BLaER1 treated with 17β-estradiol and CSF1 and Interleukin-3, amounts not matched to agents 10 nM and 100 nM (cell line): ENCODE measurements around the gene GNAI1.

Experiments used
- H3K27ac ChIP-seq, 11 experiments: shearing (Covaris generic); formaldehyde crosslinking; 2 replicates each; pipeline ENCODE4 v1.8.1; 2022
- H3K27me3 ChIP-seq, 11 experiments: shearing (Covaris generic); formaldehyde crosslinking; 2 replicates each; pipeline ENCODE4 v1.8.1; 2022
- H3K36me3 ChIP-seq, 11 experiments: shearing (Covaris generic); formaldehyde crosslinking; 2 replicates each; pipeline ENCODE4 v1.8.1; 2022
- H3K4me1 ChIP-seq, 10 experiments: shearing (Covaris generic); formaldehyde crosslinking; 2 replicates each; pipeline ENCODE4 v1.8.1; 2022
- H3K4me2 ChIP-seq, 11 experiments: shearing (Covaris generic); formaldehyde crosslinking; 2 replicates each; pipeline ENCODE4 v1.8.1; 2022
- H3K4me3 ChIP-seq, 10 experiments: shearing (Covaris generic); formaldehyde crosslinking; 2 replicates each; pipeline ENCODE4 v1.8.1; 2022
- H3K9ac ChIP-seq, 11 experiments: shearing (Covaris generic); formaldehyde crosslinking; 2 replicates each; pipeline ENCODE4 v1.8.1; 2022
- H3K9me3 ChIP-seq, 11 experiments: shearing (Covaris generic); formaldehyde crosslinking; replicated peaks in 1 of 11; 2 replicates each; pipeline ENCODE4 v1.8.1; 2022
- H4K20me1 ChIP-seq, 11 experiments: shearing (Covaris generic); formaldehyde crosslinking; 2 replicates each; pipeline ENCODE4 v1.8.1; 2022
- Cebpa-rat ChIP-seq, 11 experiments: shearing (Covaris generic); IDR thresholded peaks; 2 replicates each; pipeline ENCODE4 v1.8.1; 2022

Gene GNAI1

DNA sequence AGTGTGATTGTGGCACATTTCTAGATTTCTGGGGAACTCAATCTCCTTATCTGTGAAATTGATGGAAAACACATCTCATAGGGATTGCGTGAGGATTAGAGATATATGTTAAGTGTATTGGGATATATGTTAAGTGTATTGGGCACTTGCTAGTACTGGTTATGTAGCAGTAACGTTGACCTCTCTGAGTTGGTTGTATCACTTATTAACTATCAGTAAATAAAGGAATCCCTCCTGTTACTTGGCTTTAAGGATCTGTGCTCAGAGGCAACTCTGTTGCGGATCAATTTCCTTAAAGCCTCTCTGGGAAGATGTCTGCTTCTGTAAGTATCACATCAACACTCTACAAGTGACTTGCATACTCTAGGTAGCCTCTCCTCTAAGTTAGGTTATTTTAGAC, 25.2 kb downstream of the GNAI1 start:
- no peak overlapping the region for H3K27ac ChIP-seq

DNA sequence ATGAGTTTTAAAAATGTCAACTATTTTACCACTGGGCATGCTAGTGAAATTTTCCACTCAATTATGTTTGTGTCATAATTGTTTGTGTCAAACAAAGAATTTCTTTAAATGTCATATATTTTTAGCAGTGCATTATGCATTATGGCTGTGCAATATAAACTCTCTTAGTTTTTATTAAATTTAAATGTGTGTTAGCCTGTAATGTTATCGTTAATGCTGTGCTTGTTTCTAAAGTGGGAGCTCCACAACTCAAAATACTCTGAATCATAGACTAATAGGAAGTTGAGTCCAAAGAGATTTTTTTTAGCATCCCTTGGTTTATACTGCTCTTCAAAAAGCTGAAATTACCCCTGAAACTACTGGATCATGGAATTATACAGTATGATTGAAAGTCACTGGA, 26.8 kb downstream of the GNAI1 start:
- Histone ChIP-seq H3K9me3 (peaks cover 0 to 16% (median 7%) of the 10 kb centered on the region in 11 experiments; a peak in 9 of 22 replicates), H3K27ac (no peak overlapping the region), H4K20me1 (no peaks in the 10 kb centered on the region), H3K4me2 (no peak overlapping the region), H3K4me3 (no peak overlapping the region), H3K4me1 (no peaks in the 10 kb centered on the region), H3K9ac (no peak overlapping the region), H3K36me3 (no peaks in the 10 kb centered on the region), H3K27me3 (no peaks in the 10 kb centered on the region)
- TF ChIP-seq Cebpa-rat (IDR thresholded peaks at IDR 0.05), result no peak

More for the DNA sequence above, 25.2 kb downstream of the GNAI1 start:
- Histone ChIP-seq H3K4me2 (no peak overlapping the region), H3K4me3 (no peak overlapping the region), H3K9ac (no peak overlapping the region), H3K4me1 (no peaks in the 10 kb centered on the region), H3K9me3 (peaks cover 0 to 16% (median 7%) of the 10 kb centered on the region in 11 experiments; a peak in 9 of 22 replicates), H4K20me1 (no peaks in the 10 kb centered on the region), H3K27me3 (no peaks in the 10 kb centered on the region), H3K36me3 (no peaks in the 10 kb centered on the region)
- TF ChIP-seq Cebpa-rat (IDR thresholded peaks at IDR 0.05), result no peak

DNA sequence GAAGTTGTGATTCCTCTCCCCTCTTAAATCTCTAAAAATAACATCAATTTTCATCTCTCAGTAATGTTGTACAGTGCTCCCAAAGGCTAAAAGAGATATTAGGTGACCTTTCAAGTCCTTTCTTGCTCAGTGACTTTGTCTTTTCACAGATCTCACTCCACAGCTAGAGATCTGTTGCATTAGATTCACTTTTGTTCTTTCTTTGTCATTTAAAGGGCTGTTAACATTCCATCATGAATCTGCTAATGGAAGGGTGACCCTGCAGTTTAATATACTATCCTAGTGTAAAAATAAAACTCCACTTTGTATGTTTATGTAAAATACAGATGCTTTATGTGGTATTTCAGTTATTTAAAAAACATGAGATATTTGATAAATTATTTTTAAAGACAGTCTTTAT, 30.5 kb downstream of the GNAI1 start:
- Histone ChIP-seq H3K27ac (no peak overlapping the region), H3K36me3 (peaks cover 0 to 7% (median 0%) of the 10 kb centered on the region in 11 experiments; a peak in 2 of 22 replicates), H3K4me2 (no peak overlapping the region), H4K20me1 (no peaks in the 10 kb centered on the region), H3K27me3 (no peaks in the 10 kb centered on the region), H3K9ac (no peak overlapping the region), H3K4me3 (no peak overlapping the region), H3K4me1 (no peaks in the 10 kb centered on the region), H3K9me3 (peaks cover 19 to 45% (median 33%) of the 10 kb centered on the region in 11 experiments)
- no peak for TF ChIP-seq Cebpa-rat (IDR thresholded peaks at IDR 0.05)

DNA sequence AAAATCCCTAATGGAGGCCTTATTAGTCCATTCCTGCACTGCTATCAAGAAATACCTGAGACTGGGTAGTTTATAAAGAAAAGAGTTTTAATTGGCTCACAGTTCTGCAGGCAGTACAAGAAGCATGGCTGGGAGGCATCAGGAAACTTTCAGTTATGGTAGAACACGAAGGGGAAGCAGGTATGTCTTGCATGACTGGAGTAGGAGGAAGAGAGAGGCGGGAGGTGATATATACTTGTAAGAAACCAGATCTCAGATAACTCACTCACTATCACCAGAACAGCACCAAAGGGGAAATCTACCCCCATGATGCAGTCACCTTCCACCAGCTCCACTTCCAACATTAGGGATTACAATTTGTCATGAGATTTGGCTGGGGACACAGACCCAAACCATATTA, 35.8 kb downstream of the GNAI1 start:
- no peak overlapping the region for H3K4me2 ChIP-seq
- no peak overlapping the region for H3K27ac ChIP-seq
- H3K9ac ChIP-seq, result no peak overlapping the region
- TF ChIP-seq Cebpa-rat (IDR thresholded peaks at IDR 0.05), result no peak
- no peaks in the 10 kb centered on the region for H3K27me3 ChIP-seq
- no peaks in the 10 kb centered on the region for H4K20me1 ChIP-seq
- H3K9me3 ChIP-seq, result peaks cover 38 to 74% (median 60%) of the 10 kb centered on the region in 11 experiments
- no peak overlapping the region for H3K4me3 ChIP-seq
- H3K4me1 ChIP-seq, result 0 out of 20 replicates have a peak, but pooled peaks cover 0 to 4% (median 0%) of the 10 kb centered on the region in 10 experiments
- peaks cover 0 to 14% (median 0%) of the 10 kb centered on the region in 11 experiments; a peak in 4 of 22 replicates for H3K36me3 ChIP-seq

DNA sequence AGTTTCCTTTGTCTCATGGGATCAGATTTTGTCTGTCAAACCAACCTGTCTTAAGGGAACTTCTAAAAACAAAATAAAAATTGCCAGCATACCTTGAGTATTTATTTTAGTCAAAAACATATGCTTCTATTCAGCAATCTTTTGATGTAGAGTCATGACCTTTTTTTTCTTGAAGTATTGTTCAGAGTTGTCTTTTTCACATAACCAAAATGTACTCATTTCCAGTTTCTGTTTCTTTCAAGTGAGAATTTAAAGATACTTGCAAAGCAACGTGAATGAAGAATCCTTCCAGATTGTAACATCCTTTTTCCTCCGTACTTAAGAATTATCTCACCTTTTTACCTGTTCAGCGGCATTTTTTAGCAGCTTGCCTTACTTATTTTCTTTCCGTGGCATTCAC, 37.8 kb downstream of the GNAI1 start:
- no peaks in the 10 kb centered on the region for H4K20me1 ChIP-seq
- 0 out of 20 replicates have a peak, but pooled peaks cover 0 to 4% (median 0%) of the 10 kb centered on the region in 10 experiments for H3K4me1 ChIP-seq
- H3K4me3 ChIP-seq, result no peak overlapping the region
- H3K27me3 ChIP-seq, result no peaks in the 10 kb centered on the region
- TF ChIP-seq Cebpa-rat (IDR thresholded peaks at IDR 0.05), result no peak
- H3K9me3 ChIP-seq, result peaks cover 38 to 72% (median 62%) of the 10 kb centered on the region in 11 experiments
- H3K4me2 ChIP-seq, result no peak overlapping the region
- no peak overlapping the region for H3K27ac ChIP-seq
- H3K36me3 ChIP-seq, result peaks cover 0 to 14% (median 0%) of the 10 kb centered on the region in 11 experiments; a peak in 4 of 22 replicates
- H3K9ac ChIP-seq, result no peak overlapping the region

DNA sequence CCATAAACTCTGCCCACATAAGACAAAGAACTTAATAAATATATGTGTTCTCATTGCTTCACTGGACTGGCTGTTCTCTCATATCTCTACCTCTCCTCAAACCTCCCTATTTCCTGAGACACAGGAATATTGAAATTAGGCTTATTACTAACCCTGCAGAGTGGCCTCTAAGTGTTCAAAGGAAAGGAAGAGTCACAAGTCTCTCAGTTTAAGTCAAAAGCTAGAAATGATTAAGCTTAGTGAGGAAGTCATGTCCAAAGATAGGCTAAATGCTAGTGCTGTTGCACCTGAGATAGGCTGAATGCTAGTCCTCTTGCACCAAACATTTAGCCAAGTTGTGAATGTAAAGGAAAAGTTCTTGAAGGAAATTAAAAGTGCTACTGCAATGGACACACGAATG, 41.1 kb downstream of the GNAI1 start:
- Histone ChIP-seq H3K27ac (no peak overlapping the region), H3K4me2 (no peak overlapping the region), H3K4me1 (no peaks in the 10 kb centered on the region; a peak in 3 of 20 replicates), H3K36me3 (peaks cover 0 to 7% (median 0%) of the 10 kb centered on the region in 11 experiments; a peak in 1 of 22 replicates), H3K9ac (no peak overlapping the region), H3K27me3 (no peaks in the 10 kb centered on the region), H3K4me3 (no peak overlapping the region), H4K20me1 (no peaks in the 10 kb centered on the region), H3K9me3 (peaks cover 19 to 40% (median 31%) of the 10 kb centered on the region in 11 experiments)
- TF ChIP-seq Cebpa-rat (IDR thresholded peaks at IDR 0.05), result no peak

DNA sequence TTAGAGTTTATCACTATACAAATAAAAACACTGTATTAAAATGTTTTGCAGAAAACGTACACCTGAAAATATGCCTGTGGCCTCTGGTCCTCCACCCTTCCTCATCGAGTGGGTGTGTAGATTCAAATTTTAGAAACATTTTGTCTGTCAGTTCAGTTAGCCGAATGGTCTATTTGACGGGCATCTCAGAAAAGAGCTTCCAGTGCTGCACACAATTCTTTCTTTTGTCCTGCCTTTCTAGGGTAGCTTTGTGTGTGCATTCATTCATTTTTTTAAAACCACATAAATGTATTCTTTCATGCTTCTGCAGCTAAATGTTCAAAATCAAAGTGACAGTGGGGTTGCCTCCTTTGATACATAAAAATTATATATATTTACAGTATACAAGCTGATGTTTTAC, 46.8 kb downstream of the GNAI1 start:
- Histone ChIP-seq H3K9ac (no peak overlapping the region), H3K4me3 (no peak overlapping the region), H3K27ac (no peak overlapping the region), H4K20me1 (no peaks in the 10 kb centered on the region), H3K36me3 (peaks cover 0 to 4% (median 0%) of the 10 kb centered on the region in 11 experiments; a peak in 1 of 22 replicates), H3K4me1 (no peaks in the 10 kb centered on the region; a peak in 3 of 20 replicates), H3K27me3 (no peaks in the 10 kb centered on the region), H3K9me3 (peaks cover 0 to 17% (median 12%) of the 10 kb centered on the region in 11 experiments; a peak in 15 of 22 replicates), H3K4me2 (no peak overlapping the region)
- TF ChIP-seq Cebpa-rat (IDR thresholded peaks at IDR 0.05), result no peak

DNA sequence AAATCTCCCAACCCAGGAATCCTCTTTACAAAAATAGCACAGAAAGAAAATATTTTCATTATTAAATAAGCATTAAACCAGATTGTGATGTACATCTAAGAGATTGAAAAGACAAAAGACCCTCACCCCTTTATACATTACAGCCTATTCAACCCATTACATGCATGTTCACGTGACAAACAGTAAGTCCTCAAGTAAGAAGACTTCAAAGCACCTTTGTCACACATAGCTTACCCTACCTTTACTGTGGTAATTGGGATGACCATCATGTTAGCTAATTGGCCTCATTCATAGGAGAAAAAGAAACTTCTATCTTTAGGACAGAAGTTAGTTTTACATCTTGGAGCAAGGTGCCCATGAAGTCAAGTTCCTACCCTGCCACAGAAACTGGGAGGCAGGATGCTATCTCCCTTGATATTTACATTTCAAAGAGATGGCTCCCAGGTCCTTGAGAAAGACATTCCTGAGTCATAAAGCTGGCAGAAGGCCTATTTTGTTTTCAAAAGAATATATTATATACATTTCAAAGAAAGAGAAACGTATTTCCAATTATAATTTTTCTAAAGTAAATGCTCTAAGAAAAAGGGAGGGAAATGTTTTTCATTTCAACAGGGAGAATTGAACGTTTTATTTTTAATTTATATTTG, 48.1 kb downstream of the GNAI1 start:
- H3K9ac ChIP-seq, result no peak overlapping the region
- no peak overlapping the region for H3K4me3 ChIP-seq
- no peak for TF ChIP-seq Cebpa-rat (IDR thresholded peaks at IDR 0.05)
- no peak overlapping the region for H3K4me2 ChIP-seq
- H3K27ac ChIP-seq, result no peak overlapping the region
- no peaks in the 10 kb centered on the region; a peak in 3 of 20 replicates for H3K4me1 ChIP-seq
- H3K9me3 ChIP-seq, result peaks cover 0 to 15% (median 11%) of the 10 kb centered on the region in 11 experiments; a peak in 14 of 22 replicates
- no peaks in the 10 kb centered on the region for H3K27me3 ChIP-seq
- peaks cover 0 to 4% (median 0%) of the 10 kb centered on the region in 11 experiments; a peak in 1 of 22 replicates for H3K36me3 ChIP-seq
- no peaks in the 10 kb centered on the region for H4K20me1 ChIP-seq

DNA sequence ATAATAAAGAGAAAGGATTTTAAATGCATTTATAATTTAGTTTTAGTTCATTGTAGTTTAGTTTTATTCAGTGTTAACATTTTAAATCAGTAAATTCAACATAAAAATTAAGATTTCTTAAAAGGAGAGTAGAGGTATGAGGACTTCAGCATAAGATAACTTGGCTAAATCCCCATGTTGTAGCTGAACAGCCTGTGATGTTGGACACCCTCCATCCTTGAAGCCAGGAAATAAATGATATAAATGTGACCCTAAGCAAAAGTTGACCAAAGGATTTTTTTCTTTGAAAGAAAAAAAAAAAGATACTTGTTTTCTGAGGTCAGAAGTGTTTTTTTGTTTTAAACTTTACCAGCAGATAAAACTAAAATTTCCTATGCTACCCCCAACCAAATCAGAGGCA, 48.7 kb downstream of the GNAI1 start:
- no peaks in the 10 kb centered on the region for H4K20me1 ChIP-seq
- H3K36me3 ChIP-seq, result peaks cover 0 to 4% (median 0%) of the 10 kb centered on the region in 11 experiments; a peak in 1 of 22 replicates
- H3K4me3 ChIP-seq, result no peak overlapping the region
- H3K27ac ChIP-seq, result no peak overlapping the region
- no peak overlapping the region for H3K9ac ChIP-seq
- peaks cover 0 to 15% (median 11%) of the 10 kb centered on the region in 11 experiments; a peak in 14 of 22 replicates for H3K9me3 ChIP-seq
- H3K4me2 ChIP-seq, result no peak overlapping the region
- no peaks in the 10 kb centered on the region for H3K27me3 ChIP-seq
- no peak for TF ChIP-seq Cebpa-rat (IDR thresholded peaks at IDR 0.05)
- no peaks in the 10 kb centered on the region; a peak in 3 of 20 replicates for H3K4me1 ChIP-seq
